Activated naive CD4-positive, alpha-beta T cell treated with anti-CD3 and anti-CD28 coated beads, Interleukin-2, amount 50 U/mL, for 24 hours (primary cell): ENCODE measurements around the gene JAZF1.
A peak's percentile ranks its signal among the peaks of the same experiment; 100 is the strongest.

Experiments
- H3K27ac Mint-ChIP-seq: one replicate; pipeline ENCODE4 v1.8.0; 2021; ENCODE audit warnings: mild to moderate bottlenecking, mixed read lengths
- H3K27me3 Mint-ChIP-seq: one replicate; pipeline ENCODE4 v1.8.0; 2021; ENCODE audit warnings: mixed read lengths
- H3K36me3 Mint-ChIP-seq: one replicate; pipeline ENCODE4 v1.8.0; 2021; ENCODE audit warnings: mixed read lengths
- H3K4me1 Mint-ChIP-seq: one replicate; pipeline ENCODE4 v1.8.0; 2021; ENCODE audit warnings: mixed read lengths
- H3K4me3 Mint-ChIP-seq: one replicate; pipeline ENCODE4 v1.8.0; 2021; ENCODE audit warnings: mild to moderate bottlenecking, mixed read lengths
- H3K9me3 Mint-ChIP-seq: one replicate; pipeline ENCODE4 v1.8.0; 2021; ENCODE audit warnings: mixed read lengths

Gene JAZF1

DNA sequence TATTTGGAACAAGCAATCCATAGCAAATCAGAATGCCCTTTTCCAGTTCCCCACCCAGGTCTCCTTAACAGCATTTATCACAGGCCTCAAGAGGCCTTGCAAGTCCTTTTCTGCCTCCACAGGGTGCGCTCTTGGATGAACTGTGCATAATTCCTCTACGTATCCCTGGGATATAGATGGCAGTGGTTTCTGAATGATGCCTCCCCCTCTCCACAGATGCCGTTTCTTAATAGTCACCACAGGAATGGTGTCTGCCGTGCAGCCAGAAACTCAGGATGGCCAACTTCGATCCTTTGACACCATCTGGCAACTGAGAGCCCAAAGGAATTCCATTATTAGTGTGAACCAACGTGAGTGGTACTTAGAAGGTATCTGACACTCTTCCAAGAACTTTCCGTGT, 43.1 kb downstream of the JAZF1 start:
- no peak overlapping the region for H3K4me3 Mint-ChIP-seq
- peaks cover 38% of the 10 kb centered on the region for H3K4me1 Mint-ChIP-seq
- no peaks in the 10 kb centered on the region for H3K9me3 Mint-ChIP-seq
- H3K27me3 Mint-ChIP-seq, result no peaks in the 10 kb centered on the region
- no peak overlapping the region for H3K27ac Mint-ChIP-seq
- peaks cover 11% of the 10 kb centered on the region for H3K36me3 Mint-ChIP-seq

DNA sequence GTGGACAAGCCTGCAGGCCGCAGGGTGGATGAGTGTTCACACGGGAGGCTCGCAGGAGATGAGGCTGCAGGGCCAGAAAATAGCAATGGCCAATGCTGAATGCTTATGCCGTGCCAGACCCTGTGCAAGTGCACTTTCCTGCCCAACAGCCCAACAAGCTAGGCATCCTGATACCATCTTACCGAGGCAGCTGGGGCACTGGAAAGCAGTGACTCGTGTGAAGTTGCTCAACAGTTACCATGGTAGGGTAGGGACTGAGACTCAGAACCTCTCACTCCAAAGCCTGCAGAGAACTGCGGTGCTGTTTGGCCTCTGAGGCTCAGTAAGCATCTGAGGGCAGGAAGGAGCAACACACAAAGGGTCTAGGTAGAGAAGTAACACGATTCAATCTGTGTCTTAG, 43.7 kb downstream of the JAZF1 start:
- no peak overlapping the region for H3K27ac Mint-ChIP-seq
- no peaks in the 10 kb centered on the region for H3K27me3 Mint-ChIP-seq
- H3K4me1 Mint-ChIP-seq, result peaks cover 42% of the 10 kb centered on the region
- no peak overlapping the region for H3K4me3 Mint-ChIP-seq
- peaks cover 11% of the 10 kb centered on the region for H3K36me3 Mint-ChIP-seq
- no peaks in the 10 kb centered on the region for H3K9me3 Mint-ChIP-seq

DNA sequence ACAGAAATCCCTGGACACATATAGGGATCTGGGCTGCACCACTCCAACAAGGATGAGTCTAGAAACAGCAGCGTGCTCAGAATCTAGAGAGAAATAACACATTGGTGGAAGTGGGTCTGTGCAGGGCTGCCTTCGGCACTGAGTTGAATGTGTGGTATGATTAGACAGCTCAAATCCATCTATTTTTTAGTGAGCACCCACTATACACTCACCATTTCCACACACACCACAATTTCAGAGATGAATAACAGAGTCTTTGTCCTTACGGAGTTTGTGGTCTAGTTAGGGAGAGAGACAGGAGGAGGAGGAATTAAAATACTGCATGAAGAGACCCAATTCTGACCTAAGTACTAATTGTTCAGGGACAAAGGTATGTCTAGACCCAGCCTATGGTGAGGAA, 44.2 kb downstream of the JAZF1 start:
- Mint-ChIP-seq H3K27me3 (no peaks in the 10 kb centered on the region), H3K27ac (no peak overlapping the region)

DNA sequence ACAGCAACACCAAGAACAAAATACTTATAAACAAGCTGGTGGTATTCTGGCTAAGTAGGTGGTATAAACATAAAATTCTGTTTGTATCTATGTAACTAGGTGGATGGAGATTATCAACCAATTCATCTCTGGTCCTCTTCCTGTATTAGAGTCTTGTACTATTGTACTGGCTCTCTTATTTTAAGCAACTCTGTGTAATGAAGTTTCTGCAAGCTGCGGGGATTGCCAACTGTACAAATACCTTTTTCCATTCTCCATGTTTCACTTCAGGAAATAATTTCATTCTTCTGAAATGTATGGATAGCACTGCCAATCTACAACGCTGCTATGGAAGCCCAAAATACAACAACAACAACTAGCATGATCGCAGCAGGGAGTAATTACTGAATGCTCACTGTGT, 44.8 kb downstream of the JAZF1 start:
- Mint-ChIP-seq H3K27ac (no peak overlapping the region), H3K36me3 (peaks cover 11% of the 10 kb centered on the region), H3K9me3 (no peaks in the 10 kb centered on the region), H3K4me1 (peaks cover 36% of the 10 kb centered on the region), H3K27me3 (no peaks in the 10 kb centered on the region), H3K4me3 (no peak overlapping the region)

More for the DNA sequence above, 44.2 kb downstream of the JAZF1 start:
- Mint-ChIP-seq H3K4me3 (no peak overlapping the region), H3K9me3 (no peaks in the 10 kb centered on the region), H3K36me3 (peaks cover 11% of the 10 kb centered on the region), H3K4me1 (peaks cover 42% of the 10 kb centered on the region)

DNA sequence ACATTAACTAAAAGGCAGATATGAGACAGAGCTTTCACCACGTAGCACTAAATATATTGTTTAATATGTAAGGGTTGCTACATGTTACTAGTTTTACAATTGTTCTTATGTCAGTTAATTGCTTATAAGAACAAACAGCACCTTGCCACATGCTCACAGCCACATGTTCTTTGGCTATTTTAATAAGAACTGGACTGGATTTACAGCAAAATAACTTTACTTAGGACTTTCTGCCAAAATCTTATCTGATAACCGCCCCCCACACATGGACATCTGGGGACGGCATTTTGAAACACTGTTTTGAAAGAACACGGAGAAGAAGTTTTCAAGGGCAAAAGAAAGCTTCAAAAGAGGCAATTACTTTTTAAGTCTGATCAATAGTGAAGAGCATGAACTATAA, 45.3 kb downstream of the JAZF1 start:
- H3K27me3 Mint-ChIP-seq, result no peaks in the 10 kb centered on the region
- no peak overlapping the region for H3K4me3 Mint-ChIP-seq
- H3K9me3 Mint-ChIP-seq, result no peaks in the 10 kb centered on the region
- H3K27ac Mint-ChIP-seq, result no peak overlapping the region
- peaks cover 11% of the 10 kb centered on the region for H3K36me3 Mint-ChIP-seq
- peaks cover 40% of the 10 kb centered on the region for H3K4me1 Mint-ChIP-seq

DNA sequence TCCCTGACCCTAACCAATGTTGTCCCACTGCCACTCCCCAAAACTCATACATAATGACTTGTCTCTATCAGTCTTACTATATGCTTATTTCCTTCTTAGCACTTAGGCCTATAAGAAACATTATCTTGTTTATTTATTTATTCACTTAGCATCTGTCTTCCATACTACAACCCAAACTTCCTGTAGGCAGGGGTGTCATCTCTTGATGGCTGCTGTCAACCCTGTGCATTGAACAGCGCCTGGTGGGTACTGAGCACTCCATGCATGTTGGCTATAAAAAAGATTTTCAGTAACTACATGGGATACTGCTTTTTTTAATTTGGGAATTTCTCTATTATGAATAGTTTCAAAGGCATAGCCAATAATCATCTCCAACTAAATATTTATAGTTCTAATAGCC, 46.7 kb downstream of the JAZF1 start:
- Mint-ChIP-seq H3K36me3 (peaks cover 9% of the 10 kb centered on the region), H3K9me3 (no peaks in the 10 kb centered on the region)

DNA sequence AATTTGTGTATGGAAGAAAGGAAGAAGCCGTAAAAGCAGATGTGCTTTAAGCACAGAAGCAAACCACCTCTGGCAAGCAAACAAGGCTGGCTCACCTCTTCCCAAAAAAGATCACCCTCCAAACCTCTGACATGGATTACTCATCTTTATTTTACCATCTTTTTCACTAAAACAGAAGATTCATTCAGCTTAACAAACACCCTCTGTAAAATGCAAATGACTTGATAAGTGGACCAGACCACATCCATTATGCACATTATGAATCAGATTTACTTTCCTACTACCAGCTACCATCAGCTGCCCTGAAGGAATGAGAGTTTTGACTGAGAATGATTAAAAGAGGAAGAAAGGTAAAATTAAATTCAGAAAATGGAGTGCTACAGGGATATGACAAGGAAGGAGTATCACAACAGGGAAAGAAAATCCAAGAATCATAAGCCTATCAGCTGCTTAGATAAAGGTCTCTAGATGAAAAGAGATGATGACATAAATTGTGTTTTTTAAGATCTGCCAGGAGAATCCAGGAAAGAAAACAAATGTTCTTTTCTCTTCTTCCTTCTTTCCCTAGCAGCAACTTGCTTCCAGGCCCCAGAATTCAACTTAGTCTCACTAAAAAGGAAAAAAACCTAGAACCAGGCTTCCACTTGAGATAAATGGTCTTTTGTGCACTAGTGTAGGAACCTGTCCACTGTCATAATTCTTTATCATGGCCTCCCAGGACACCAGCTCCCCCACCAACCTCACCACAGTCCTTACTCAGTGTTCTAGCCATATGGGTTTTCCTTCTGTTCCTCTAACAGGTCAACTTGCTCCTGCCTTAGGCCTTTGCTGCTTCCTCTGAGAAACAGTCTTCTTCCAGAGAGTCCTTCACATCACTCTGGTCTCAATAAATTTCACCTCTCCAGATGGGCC, 47.4 kb downstream of the JAZF1 start:
- Mint-ChIP-seq H3K27me3 (no peaks in the 10 kb centered on the region), H3K36me3 (peaks cover 9% of the 10 kb centered on the region), H3K9me3 (no peaks in the 10 kb centered on the region), H3K4me1 (peaks cover 52% of the 10 kb centered on the region), H3K27ac (peak overlapping the region; percentile 36), H3K4me3 (no peak overlapping the region)

More for the DNA sequence above, 46.7 kb downstream of the JAZF1 start:
- Mint-ChIP-seq H3K27ac (no peak overlapping the region), H3K4me1 (peaks cover 48% of the 10 kb centered on the region), H3K4me3 (no peak overlapping the region), H3K27me3 (no peaks in the 10 kb centered on the region)

DNA sequence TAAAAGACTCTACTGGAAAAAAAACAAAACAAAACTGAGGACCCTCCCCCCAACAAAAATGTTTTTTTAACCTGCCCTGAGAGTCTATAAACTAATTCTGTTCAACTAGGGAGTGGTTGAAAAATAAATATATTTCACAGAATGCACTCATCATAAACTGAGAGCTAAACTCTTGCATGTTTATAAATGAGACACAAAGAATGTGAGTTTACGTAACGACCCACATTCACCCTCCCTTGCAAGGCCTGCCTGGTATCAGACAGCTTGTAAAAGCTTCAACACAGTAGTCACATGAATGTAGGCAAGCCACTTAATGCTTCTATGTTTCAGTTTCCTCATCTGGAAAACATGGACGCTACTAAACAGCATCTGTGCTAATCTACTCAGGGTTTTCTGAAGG, 50.3 kb downstream of the JAZF1 start:
- Mint-ChIP-seq H3K9me3 (no peaks in the 10 kb centered on the region), H3K4me3 (no peak overlapping the region), H3K27ac (no peak overlapping the region)

DNA sequence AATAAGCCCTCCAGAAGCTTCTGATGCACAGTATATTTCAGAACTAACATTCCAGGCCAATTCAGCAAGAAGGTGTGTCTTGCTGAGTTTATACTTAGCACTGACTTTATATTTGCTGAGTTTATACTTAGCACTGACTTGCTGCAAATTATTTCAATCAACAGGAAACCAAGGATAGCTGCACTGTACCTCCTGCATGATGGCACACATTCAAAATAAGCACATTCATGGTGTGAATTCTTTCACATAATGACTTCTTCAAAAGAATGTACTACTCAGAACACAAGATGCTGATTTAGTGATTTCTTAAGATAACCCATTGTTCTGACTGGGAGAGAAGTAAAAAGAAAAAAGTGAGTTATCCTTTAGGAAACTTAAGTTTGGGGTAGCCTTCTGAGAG, 52.0 kb downstream of the JAZF1 start:
- Mint-ChIP-seq H3K27me3 (no peaks in the 10 kb centered on the region), H3K4me1 (peaks cover 67% of the 10 kb centered on the region), H3K4me3 (no peak overlapping the region), H3K27ac (no peak overlapping the region), H3K9me3 (no peaks in the 10 kb centered on the region), H3K36me3 (peaks cover 7% of the 10 kb centered on the region)

More for the DNA sequence above, 50.3 kb downstream of the JAZF1 start:
- no peaks in the 10 kb centered on the region for H3K27me3 Mint-ChIP-seq
- H3K4me1 Mint-ChIP-seq, result peaks cover 59% of the 10 kb centered on the region
- H3K36me3 Mint-ChIP-seq, result peaks cover 7% of the 10 kb centered on the region

DNA sequence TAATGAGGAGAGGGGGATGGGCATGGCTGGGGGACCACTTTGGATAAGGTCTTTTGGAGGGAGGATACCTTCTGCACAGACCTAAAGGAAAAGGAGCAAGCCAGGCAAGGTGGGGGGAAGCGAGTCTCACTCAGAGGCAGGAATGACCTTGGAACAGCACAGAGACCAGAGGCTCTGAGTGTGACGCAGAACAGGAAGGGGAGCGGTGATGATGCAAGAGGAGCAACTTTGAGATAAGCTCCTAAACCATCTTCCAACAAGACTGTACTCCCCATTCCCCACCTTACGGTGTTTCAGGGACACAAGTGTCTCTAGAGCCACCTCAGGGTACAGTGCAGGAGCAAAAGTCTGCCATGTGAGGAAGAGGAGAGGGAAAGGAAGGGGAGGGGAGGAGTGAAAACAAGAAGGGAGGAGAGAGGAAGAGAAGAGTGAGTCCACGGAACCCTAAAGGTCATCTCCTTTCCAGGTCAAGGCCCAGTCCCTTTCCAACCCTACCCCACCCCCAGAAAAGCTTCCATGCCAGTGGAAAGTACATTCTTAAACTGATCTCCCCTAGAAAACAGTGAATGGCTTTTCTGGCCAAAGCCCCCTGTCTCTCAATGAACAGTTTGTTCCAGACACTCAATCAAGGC, 54.1 kb downstream of the JAZF1 start:
- Mint-ChIP-seq H3K4me3 (no peak overlapping the region), H3K36me3 (peaks cover 2% of the 10 kb centered on the region), H3K27me3 (no peaks in the 10 kb centered on the region), H3K9me3 (no peaks in the 10 kb centered on the region), H3K27ac (peak overlapping the region; percentile 32), H3K4me1 (peaks cover 73% of the 10 kb centered on the region)

DNA sequence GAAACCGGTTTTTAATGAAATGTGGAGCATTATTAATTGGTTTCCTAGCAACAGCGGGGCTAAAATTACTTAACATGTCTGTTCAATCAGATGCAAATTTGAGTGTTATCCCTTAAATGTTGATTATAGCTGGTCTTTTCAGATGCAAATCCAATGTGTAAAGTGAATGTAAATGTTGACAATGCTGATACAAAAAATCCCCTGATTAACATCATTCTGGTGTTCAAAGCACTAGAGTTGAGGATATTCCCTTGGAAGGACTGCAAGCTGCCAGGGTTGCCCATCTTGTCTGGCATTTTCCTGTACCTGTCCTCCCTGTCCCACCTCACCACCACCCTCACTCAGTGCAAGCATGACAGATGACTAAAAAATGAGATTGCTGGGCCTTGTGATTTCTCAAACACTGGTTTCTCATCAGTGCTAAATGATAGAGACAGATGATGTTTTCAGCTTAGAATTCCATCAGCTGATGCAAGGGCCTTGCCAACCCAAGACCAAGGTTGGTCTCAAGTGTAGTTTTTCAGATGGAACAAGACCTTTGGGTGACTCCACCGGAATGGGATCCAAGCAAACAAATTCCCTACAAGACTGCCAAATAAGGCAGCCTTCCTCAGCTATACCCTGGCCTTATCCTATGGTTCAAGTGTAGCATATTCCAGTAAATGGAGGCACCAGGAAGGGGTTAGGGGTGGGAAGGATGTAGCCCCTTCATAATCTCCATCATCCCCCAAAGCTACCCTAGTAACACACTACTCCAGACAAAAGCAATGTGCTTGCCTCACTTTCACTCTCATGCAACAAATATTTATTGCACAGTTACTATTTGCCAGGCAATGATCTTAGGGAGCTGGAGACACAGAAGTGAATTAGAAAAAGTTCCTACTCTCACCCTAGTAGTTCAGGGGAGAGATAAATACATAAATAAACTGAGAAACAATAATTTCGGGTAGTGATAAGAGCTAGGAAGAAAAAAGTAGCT, 54.9 kb downstream of the JAZF1 start:
- H3K4me3 Mint-ChIP-seq, result no peak overlapping the region
- H3K9me3 Mint-ChIP-seq, result no peaks in the 10 kb centered on the region
- H3K27me3 Mint-ChIP-seq, result no peaks in the 10 kb centered on the region
- H3K27ac Mint-ChIP-seq, result peak overlapping the region; percentile 32
- peaks cover 2% of the 10 kb centered on the region for H3K36me3 Mint-ChIP-seq
- H3K4me1 Mint-ChIP-seq, result peaks cover 80% of the 10 kb centered on the region

DNA sequence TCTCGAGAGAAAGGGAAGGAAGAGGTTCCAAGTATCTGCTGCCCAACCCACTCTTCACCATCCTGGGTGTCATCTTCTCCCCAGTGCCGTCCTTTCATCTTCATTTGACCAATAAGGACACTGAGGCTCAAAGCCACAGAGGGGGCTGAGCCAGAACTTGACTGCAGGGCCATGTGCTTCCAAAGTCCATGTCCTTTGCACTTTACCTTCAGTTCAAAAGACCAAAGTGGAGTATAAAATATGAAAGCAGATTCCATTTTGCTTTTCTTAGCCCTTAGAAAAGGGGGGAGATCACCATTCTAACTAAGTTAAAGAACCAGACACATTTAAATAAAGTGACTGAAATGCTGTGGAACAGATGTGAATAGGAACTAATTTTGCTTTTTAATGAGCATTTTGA, 56.2 kb downstream of the JAZF1 start:
- Mint-ChIP-seq H3K9me3 (no peaks in the 10 kb centered on the region), H3K27me3 (no peaks in the 10 kb centered on the region), H3K27ac (no peak overlapping the region), H3K4me1 (peaks cover 86% of the 10 kb centered on the region), H3K4me3 (no peak overlapping the region), H3K36me3 (peaks cover 2% of the 10 kb centered on the region)

DNA sequence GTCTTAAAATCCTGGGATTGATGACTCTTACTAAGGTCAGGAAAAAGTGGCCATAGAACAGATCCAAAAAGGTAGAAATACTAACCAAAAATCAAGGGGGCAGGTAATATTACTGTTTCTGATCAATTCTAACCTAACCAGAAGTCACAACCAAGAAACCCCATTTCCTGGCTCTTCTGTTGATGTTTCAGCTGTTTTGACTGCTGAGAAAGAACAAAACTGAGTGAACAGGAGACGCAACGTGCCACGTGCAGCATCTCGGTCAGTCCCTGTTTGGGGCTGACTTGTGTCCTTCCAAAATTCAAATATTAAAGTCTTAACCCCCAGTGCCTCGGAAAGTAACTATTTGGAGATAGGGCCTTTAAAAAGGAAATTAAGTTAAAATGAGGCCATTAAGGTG, 56.8 kb downstream of the JAZF1 start:
- H3K36me3 Mint-ChIP-seq, result peaks cover 2% of the 10 kb centered on the region
- H3K4me1 Mint-ChIP-seq, result peaks cover 84% of the 10 kb centered on the region

DNA sequence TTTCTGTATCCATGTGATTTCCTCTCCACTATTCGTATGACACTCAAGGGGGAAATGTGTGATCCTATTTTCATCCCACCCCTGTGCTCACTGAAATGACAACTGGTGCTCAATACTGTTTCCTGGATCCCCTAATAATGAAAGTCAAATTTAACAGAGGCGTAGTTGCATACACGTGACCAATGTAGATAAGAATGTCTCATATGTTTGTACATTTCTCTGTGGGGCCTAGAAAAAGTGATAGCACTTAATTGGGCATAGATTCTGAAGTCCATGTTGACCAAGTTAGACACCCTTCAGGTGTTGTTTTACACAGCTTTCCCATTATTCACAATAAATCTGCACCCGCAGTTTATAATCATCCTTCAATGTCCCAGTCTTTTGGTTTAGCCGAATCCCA, 59.1 kb downstream of the JAZF1 start:
- H3K4me1 Mint-ChIP-seq, result peaks cover 78% of the 10 kb centered on the region
- H3K9me3 Mint-ChIP-seq, result no peaks in the 10 kb centered on the region

More for the DNA sequence above, 56.8 kb downstream of the JAZF1 start:
- no peaks in the 10 kb centered on the region for H3K9me3 Mint-ChIP-seq
- peak overlapping the region; percentile 30 for H3K27ac Mint-ChIP-seq
- no peak overlapping the region for H3K4me3 Mint-ChIP-seq
- H3K27me3 Mint-ChIP-seq, result no peaks in the 10 kb centered on the region

DNA sequence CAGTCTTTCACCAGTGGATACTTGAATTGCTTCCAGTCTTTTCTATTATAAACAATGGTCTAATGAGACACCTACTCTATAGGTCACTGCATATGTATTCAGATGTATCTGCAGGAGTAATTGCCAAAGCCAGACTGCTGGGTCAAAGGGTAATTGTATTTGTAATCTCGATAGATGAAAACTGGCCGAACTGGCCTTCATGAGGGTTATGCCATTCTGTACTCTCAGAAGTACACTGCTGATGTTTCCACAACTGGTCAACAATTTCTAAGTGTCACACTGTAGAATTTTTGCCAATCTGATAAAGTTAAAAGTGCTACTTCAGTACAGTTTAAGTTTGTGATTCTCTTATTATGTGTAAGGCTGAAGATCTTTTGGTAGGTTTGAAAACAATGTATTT, 64.6 kb downstream of the JAZF1 start:
- Mint-ChIP-seq H3K4me3 (no peak overlapping the region), H3K9me3 (no peaks in the 10 kb centered on the region), H3K27ac (no peak overlapping the region), H3K4me1 (peaks cover 40% of the 10 kb centered on the region), H3K36me3 (peaks cover 2% of the 10 kb centered on the region), H3K27me3 (no peaks in the 10 kb centered on the region)

More for the DNA sequence above, 59.1 kb downstream of the JAZF1 start:
- Mint-ChIP-seq H3K27ac (no peak overlapping the region), H3K27me3 (no peaks in the 10 kb centered on the region), H3K4me3 (no peak overlapping the region), H3K36me3 (peaks cover 3% of the 10 kb centered on the region)
